Right cardiac atrium (tissue), 5 donors: ENCODE data around the gene JCAD. TPM values are rescaled to one million over a fixed set of nuclear protein-coding genes. Genes with fewer than 3 reads are reported as not detected.
"Not testable (repeated sequence)": the region's sequence is repeated elsewhere in the genome, so short reads cannot be mapped to it uniquely, and the experiment has no call there.

Experiments used
- ATAC-seq, 2 donors: fragments of 200-7000 bp; cut with Tn5 transposase; one replicate each; pipeline versions ENCODE4 v1.8.0 to v1.9.1; 2020; ENCODE audit warnings: moderate library complexity in 2 of 2, mild to moderate bottlenecking in 1 of 2
- DNase-seq, 3 donors: peaks; one replicate each; pipeline ENCODE4 v3.0.0-alpha.2; 2020
- H3K27ac ChIP-seq: one replicate; pipeline ENCODE4 v1.5.1; 2013; ENCODE audit warnings: mild to moderate bottlenecking, low read length, control low read depth, moderate library complexity
- H3K27me3 ChIP-seq: one replicate; pipeline ENCODE4 v1.6.1; 2013; ENCODE audit not compliant: control insufficient read depth, insufficient read depth
- H3K4me1 ChIP-seq: one replicate; pipeline ENCODE4 v1.6.1; 2013; ENCODE audit warnings: low read length; ENCODE audit not compliant: control insufficient read depth, insufficient read depth
- H3K4me3 ChIP-seq: one replicate; pipeline ENCODE4 v1.5.1; 2013; ENCODE audit warnings: low read length, control low read depth
- H3K9me3 ChIP-seq: one replicate; pipeline ENCODE4 v1.6.1; 2013; ENCODE audit warnings: low read length; ENCODE audit not compliant: control insufficient read depth
- WGBS: extraction: QIAGEN DNeasy Blood & Tissue Kit; methylation state at CpG from one replicate; pipeline ENCODE4 v1.1.7; 2013; 5-methylcytosine and 5-hydroxymethylcytosine counted together
- intact Hi-C, 4 donors: fragments of 100-400 bp; cut with DNase I; formaldehyde crosslinking; loops; one replicate each; pipeline versions ENCODE4 v1.11.0 to v1.14.0; 2022 to 2023
- polyA plus RNA-seq: library from polyadenylated mRNA; stranded (reverse); fragments of 200-250 nt; gene quantifications from one replicate; pipeline ENCODE4 v1.2.3, GENCODE V29; 2013
- total RNA-seq, 4 donors: library from RNA; stranded (reverse); fragmentation: NEBNext Ultra II Directional; extraction: Animal tissue kit (Norgen Biotek cat#: 25700); gene quantifications; one replicate each; pipeline ENCODE4 v1.2.1, GENCODE V29; 2021
- donor health status: healthy with polysubstance abuse.
- donor health status: DM: no; HTN: yes; CAD: no.
- donor health status: DM: no; HTN: no; CAD: no.
- donor health status: DM: no; HTN: yes; CAD: no; lungs with severe emphysema.
- donor health status: DM: yes; HTN: yes; CAD: no.

The JCAD gene
- total and polyA plus RNA-seq, 5 donors = 17.6 to 76.7 (median 37.7) TPM

DNA sequence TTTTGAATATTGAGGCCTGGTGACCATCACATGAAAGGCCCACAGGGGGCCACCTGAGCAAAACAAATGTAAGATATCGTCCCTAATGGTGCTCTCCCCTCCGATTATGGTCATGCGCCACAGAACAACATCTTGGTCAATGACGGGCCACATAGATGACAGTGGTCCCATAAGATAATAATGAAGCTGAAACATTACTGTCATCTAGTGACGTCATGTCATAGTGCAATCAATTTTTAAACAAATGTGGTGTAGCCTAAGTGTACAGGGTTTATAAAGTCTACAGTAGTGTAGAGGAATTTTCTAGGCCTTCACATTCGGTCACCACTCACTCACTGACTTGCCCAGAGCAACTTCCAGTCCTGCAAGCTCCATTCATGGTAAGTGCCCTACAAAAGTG lies 36.8 kb downstream of the JCAD start:
- Histone ChIP-seq H3K9me3 (no peaks in the 10 kb centered on the region), H3K27me3 (no peaks in the 10 kb centered on the region), H3K4me3 (no peak overlapping the region), H3K27ac (no peak overlapping the region), H3K4me1 (peaks cover 7% of the 10 kb centered on the region)
- DNase-seq (no peak), ATAC-seq (no peak)
- intact Hi-C loops = no loop called here
- WGBS = 87% methylated on average over 6 of the region's 6 CpGs

DNA sequence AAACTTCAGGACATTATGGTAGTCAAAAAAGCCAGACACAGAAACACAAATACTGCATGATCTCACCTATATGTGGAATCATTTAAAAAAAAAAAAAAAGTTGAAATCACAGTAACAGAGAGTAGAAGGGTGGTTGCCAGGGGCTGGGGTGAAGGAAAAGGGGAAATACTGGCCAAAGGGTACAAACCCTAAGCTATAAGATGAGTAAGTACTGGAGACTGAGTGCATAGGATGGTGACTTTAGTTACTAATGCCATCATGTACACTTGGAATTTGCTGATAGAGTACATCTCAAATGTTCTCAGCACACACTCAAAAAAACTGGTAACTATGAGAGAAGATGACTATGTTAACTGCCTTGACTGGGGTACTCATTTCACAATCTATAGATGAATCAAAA lies 39.9 kb downstream of the JCAD start:
- H3K4me1 ChIP-seq = peaks cover 6% of the 10 kb centered on the region
- intact Hi-C loops = no loop called here
- no peak for ATAC-seq
- H3K27ac ChIP-seq = no peak overlapping the region
- no peaks in the 10 kb centered on the region for H3K27me3 ChIP-seq
- DNase-seq = no peak
- H3K4me3 ChIP-seq = no peak overlapping the region
- H3K9me3 ChIP-seq = no peaks in the 10 kb centered on the region

DNA sequence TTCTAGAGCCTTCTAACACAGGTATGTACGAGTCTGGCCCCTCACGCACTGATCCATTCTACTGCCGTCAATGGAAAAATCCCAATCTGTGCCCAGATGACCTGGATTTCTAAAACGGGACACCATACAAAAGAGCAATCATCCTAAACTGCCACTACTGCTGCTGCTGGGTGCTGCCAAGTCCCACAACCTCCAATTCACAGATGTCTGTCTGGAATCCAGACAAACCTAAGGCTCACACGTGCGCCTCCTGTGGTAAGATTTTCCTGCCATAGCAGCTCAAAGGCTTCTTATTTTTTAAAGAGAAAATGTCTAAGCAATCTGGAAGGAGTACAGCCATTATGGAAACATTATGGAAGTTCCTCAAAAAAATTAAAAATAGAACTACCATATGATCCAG lies 40.9 kb downstream of the JCAD start:
- Histone ChIP-seq H3K27ac (no peak overlapping the region), H3K4me3 (no peak overlapping the region), H3K9me3 (no peaks in the 10 kb centered on the region), H3K4me1 (peaks cover 12% of the 10 kb centered on the region), H3K27me3 (no peaks in the 10 kb centered on the region)
- DNase-seq = no peak
- intact Hi-C loops = no loop called here
- no peak for ATAC-seq
- 53% methylated on average over 6 of the region's 6 CpGs for WGBS

DNA sequence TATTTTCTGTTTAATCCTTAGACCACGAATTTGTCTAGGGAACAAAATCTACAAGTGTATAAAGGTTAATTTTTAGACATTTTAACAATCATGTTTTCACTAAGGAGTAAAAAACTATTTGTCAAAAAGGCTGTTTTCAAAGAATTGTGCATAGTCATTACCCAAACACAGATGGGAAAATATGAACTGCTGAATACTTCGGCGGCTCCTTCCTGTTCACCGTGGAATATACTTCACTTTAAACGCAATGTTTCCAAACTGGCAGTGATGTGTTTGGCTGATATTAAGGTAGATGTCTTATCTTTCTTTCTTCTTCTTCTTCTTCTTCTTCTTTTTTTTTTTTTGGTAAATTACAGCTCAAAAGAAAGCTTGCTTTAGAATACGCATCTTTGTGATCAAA lies 41.4 kb downstream of the JCAD start:
- Histone ChIP-seq H3K27me3 (no peaks in the 10 kb centered on the region), H3K9me3 (no peaks in the 10 kb centered on the region), H3K27ac (no peak overlapping the region), H3K4me1 (peaks cover 16% of the 10 kb centered on the region), H3K4me3 (no peak overlapping the region)
- DNase-seq (no peak), ATAC-seq (no peak)
- intact Hi-C loops = no loop called here
- 55% methylated on average over 6 of the region's 6 CpGs for WGBS

DNA sequence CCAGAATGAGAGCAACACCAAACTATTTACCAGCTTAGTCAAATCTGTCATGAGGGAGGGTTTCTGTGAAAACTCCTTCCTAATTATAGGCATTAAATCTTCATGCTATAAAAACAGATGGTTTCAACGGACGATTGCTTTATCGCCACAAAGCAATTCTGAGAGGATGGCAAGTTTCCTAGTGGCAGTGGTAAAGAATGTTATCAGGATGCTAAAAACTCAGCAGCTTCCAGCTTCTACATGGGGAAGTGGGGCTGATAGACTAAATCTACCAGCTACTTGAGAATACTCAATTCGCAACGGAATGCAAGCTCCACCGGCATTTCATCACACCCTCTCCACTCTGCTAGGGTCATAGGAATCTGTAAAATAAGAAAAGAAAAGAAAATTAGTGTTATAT lies 41.8 kb downstream of the JCAD start:
- Histone ChIP-seq H3K9me3 (no peaks in the 10 kb centered on the region), H3K27ac (no peak overlapping the region), H3K4me1 (peaks cover 18% of the 10 kb centered on the region), H3K27me3 (no peaks in the 10 kb centered on the region), H3K4me3 (no peak overlapping the region)
- ATAC-seq (no peak), DNase-seq (no peak)
- WGBS = 32% methylated on average over 6 of the region's 6 CpGs
- intact Hi-C loops = no loop called here

DNA sequence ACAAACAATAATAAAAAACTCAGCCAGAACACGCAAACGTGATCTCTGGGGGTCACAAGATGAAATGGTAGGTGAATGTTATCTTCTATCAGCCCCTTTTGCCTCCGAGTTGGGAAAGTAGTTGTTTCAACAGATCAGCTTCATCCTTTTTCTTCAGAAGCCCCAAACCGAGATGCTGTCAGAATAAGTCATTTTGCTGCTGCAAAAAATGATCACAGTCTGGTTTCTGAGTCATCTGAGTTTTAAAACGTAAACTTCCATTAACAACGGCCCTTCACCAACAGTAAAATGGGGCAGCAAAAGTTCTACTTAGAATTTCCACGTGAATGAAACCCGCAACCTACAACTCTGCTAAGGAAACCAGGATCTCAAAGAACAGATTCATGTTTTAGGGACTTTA lies 44.9 kb downstream of the JCAD start:
- DNase-seq (no peak), ATAC-seq (no peak)
- Histone ChIP-seq H3K27me3 (no peaks in the 10 kb centered on the region), H3K9me3 (no peaks in the 10 kb centered on the region), H3K27ac (no peak overlapping the region), H3K4me3 (no peak overlapping the region), H3K4me1 (peaks cover 20% of the 10 kb centered on the region)
- intact Hi-C loops = no loop called here
- WGBS = 74% methylated on average over 8 of the region's 8 CpGs

DNA sequence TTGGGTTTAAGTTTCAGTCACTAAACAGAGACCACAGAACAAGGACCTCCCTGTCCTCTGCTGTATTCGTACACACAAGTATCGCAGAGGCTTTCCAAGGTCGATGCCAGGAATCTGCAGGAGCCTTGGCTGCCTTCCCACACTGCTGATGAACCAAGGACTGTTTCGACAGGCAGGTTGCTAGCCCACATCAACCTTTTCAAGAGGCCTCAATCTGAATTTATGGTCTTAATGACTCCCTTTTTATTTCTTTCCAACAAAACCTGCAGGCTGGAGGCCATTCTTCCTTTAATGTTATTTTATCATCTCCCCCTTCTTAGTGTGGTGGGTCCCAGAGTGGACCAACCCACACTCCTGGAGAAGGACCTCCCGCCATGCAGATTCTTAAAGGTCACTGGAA lies 45.6 kb downstream of the JCAD start:
- ATAC-seq (peak; percentile 77 to 85), DNase-seq (peak; percentile 75 to 87 (median 82))
- no peak overlapping the region for H3K4me3 ChIP-seq
- peak overlapping the region; percentile 9 for H3K27ac ChIP-seq
- no peaks in the 10 kb centered on the region for H3K27me3 ChIP-seq
- no peaks in the 10 kb centered on the region for H3K9me3 ChIP-seq
- intact Hi-C loops = no loop called here
- H3K4me1 ChIP-seq = peaks cover 20% of the 10 kb centered on the region
- WGBS = 29% methylated on average over 5 of the region's 5 CpGs

DNA sequence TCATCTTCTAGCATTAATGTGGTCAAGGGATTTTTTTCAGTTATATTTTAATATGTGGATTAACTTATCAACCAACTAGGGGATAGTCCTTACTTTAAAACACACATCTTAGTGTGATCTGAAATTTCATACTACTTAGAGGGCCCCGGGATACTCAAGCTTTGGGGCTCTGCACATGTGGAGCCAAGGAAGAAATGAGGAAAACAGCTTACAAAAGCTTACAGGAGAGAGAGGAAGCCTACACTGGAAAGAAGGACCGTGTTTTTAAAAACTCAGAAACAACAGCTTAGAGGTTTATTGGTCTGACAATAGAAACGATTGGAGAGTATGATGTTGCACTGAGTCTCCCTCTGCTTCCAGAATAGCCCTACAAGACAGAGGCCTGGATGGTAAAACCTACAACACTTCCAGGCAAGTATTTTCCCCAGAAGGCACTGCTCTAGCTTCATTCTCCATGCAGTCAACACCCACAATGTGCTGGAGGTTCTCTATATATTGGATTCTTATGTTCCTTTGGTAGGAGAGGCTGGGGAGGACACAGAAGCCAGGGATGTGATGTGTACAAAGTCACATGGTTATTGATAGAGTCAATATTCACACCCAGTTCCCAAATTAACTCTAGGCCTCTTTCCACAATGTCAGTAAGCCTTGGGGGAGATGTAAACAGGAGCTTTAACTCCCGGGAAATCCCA lies 47.3 kb downstream of the JCAD start:
- peaks cover 16% of the 10 kb centered on the region for H3K4me1 ChIP-seq
- H3K27me3 ChIP-seq = no peaks in the 10 kb centered on the region
- peak overlapping the region; percentile 34 for H3K27ac ChIP-seq
- intact Hi-C loops = no loop called here
- H3K9me3 ChIP-seq = no peaks in the 10 kb centered on the region
- peak in 1 of 2 donors; percentile 26 for ATAC-seq
- H3K4me3 ChIP-seq = no peak overlapping the region
- DNase-seq = no peak
- 50% methylated on average over 4 of the region's 4 CpGs for WGBS

DNA sequence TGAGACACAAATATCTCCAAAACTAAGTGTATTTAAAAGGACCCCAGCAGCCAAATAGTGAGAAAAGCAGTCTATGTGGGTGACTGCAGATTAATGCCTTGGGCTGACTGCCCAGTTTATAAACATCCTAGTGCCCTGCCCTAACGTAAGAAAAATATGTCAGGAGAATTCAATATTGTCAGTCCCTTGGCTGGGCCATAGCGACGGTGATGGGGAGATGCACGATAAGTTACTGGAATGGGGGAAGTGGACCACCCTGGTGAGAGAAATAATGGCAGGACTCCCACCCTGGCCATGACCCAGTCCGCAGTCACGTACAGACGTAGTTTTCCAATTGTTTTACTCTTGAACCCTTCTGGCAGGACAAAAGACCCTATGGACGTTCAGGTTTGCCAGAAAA lies 48.0 kb downstream of the JCAD start:
- 49% methylated on average over 8 of the region's 8 CpGs for WGBS

DNA sequence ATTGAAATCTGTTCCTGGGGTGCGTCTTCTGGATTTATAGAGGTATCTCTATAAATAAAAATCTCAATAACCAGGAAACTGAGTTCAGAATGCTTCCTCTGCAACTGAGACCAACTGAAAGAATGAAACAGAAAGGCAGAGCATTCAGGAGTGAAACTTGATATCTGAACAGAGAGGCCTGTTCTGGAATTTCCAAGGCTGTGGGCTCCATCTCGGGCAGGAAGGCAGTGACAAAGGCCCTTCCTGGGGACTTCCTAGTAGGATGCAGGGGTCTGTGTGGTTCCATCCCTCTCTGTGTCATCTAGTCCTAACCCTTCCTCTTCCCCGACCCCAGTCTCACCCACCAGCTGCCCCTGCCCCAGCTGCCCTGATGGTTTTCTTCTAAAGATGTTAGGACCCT lies 52.0 kb downstream of the JCAD start:
- no peak for DNase-seq
- ATAC-seq = no peak
- Histone ChIP-seq H3K4me3 (no peak overlapping the region), H3K27ac (no peak overlapping the region), H3K4me1 (peaks cover 4% of the 10 kb centered on the region), H3K27me3 (no peaks in the 10 kb centered on the region), H3K9me3 (no peaks in the 10 kb centered on the region)
- intact Hi-C loops = no loop called here
- 70% methylated on average over 3 of the region's 3 CpGs for WGBS

More for the DNA sequence above, 48.0 kb downstream of the JCAD start:
- intact Hi-C loops = no loop called here
- H3K9me3 ChIP-seq = no peaks in the 10 kb centered on the region
- DNase-seq (no peak), ATAC-seq (no peak)
- H3K27ac ChIP-seq = no peak overlapping the region
- no peaks in the 10 kb centered on the region for H3K27me3 ChIP-seq
- H3K4me3 ChIP-seq = no peak overlapping the region
- peaks cover 16% of the 10 kb centered on the region for H3K4me1 ChIP-seq

DNA sequence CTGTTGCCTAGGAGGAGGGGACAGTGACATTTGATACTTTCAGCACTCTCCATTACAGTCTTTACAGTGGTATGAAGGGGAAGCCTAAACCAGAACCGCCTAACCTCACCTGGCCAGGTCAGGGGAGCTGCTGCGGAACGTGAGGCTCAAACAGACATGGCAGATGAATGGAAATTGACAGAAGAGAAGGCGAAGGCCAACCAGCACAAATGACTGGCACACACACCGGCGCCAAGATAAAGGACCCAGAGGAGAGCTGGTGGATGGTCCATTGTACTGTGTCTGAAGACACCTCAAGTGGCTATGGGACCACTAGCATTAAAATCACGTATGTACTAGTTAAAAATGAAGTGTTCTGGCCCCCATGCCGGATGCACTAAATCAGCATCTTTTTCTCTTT lies 53.0 kb downstream of the JCAD start:
- intact Hi-C loops = no loop called here
- no peak for DNase-seq
- Histone ChIP-seq H3K27ac (no peak overlapping the region), H3K9me3 (no peaks in the 10 kb centered on the region), H3K27me3 (no peaks in the 10 kb centered on the region), H3K4me1 (peaks cover 6% of the 10 kb centered on the region), H3K4me3 (no peak overlapping the region)
- WGBS = 88% methylated on average over 8 of the region's 8 CpGs
- no peak for ATAC-seq

DNA sequence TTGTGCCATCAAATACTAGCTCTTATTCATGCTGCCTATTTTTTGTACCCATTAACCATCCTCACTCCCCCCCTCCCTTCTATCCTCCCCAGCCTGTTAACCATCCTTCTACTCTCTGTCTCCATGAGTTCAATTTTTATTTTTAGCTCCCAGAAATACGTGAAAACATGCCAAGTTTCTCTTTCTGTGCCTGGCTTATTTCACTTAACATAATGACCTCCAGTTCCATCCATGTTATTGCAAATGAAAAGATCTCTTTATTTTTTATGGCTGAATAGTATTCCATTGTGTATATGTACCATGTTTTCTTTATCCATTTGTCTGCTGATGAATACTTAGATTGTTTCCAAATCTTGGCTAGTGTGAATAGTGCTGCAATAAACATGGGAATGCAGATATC lies 54.3 kb downstream of the JCAD start:
- ATAC-seq, H3K9me3 ChIP-seq, H3K27ac ChIP-seq, H3K27me3 ChIP-seq, intact Hi-C loops, DNase-seq, H3K4me3 ChIP-seq: not testable (repeated sequence)
- 14% methylated on average over 1 of the region's 1 CpG for WGBS
- H3K4me1 ChIP-seq = peaks cover 10% of the 10 kb centered on the region
